ENCODE measurements around the gene PDE4C.

The PDE4C gene

DNA sequence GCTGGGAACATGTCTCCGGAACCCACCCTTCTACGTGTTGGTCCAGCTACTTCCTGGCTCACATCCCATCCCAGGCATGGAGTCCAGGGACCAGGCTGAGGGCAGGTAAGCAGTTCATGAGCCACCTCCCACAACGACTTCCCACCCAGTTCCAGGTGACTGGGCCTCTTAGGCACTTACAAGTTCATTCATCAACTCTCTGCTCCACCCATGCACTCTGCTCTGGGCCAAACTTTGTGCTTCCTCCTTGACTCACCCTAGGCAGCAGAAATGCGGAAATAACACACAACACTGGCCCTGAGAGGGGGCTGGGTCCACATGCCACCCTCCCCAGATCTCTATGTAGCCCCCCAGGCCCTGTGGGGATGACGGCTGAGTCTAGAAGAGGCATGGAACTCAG, 27.5 kb upstream of the PDE4C start:
- DNase-seq = no peak

DNA sequence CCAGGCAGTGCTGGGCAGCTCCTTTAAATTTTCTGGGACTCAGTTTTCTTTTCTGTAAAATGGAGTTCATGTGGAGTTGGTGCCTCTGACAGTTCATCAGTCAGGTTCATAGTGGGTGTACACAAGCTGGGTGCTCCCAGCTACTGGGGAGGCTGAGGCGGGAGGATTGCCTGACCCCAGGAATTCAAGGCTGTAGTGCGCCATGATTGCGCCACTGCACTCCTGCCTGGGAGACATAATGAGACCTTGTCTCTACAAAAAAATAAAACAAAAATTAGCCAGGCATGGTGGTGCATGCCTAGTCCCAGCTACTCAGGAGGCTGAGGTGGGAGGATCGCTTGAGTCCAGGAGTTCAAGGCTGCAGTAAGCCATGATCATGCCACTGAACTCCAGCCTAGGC, 26.9 kb upstream of the PDE4C start:
- DNase-seq = no peak

DNA sequence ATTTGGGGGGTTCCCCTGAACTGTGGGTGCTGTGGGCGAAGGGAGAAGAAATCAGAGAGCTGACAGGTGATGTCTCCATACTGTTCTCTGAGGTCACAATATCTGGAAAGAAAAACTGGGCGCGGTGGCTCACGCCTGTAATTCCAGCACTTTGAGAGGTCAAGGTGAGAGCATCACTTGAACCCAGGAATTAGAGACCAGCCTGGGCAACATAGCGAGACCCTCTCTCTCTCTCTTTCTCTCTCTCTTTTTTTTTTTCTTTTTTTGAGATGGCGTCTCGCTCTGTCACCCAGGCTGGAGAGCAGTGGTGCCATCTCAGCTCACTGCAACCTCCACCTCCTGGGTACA, 26.1 kb upstream of the PDE4C start:
- DNase-seq = no peak

DNA sequence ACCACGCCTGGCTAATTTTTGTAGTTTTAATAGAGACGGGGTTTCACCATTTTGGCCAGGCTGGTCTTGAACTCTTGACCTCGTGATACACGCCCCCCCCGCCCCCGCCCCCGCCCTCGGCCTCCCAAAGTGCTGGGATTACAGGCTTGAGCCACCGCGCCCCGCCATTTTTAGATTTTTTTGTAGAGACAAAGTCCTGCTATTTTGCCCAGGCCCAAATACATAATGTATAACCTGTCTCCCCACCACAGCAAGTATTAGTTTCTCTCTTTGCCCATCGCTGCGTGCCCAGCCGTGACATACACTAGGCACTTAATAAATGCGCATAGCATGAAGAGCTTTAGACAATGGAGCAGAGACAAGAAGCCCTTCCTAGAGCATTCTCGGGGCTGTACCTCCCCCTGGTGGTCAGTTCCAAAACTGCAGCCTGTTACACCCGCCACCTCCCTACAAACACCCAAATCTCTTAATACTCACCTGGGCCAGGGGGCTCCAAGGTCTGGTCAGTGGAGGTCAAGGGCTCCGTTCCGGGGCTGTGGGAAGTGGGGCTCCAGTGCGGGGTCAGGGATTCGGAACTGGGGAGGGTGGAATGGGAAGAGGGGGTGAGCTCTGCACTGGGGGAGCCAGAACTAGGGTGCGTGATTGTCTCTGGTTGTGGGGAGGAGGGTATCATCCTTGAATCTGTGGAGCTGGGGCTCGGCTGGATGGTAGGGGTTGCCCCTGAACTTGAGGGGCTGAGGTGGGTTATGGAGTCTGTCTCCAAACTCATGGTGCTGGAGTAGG, 25.5 kb upstream of the PDE4C start:
- DNase-seq = peak; percentile 85

DNA sequence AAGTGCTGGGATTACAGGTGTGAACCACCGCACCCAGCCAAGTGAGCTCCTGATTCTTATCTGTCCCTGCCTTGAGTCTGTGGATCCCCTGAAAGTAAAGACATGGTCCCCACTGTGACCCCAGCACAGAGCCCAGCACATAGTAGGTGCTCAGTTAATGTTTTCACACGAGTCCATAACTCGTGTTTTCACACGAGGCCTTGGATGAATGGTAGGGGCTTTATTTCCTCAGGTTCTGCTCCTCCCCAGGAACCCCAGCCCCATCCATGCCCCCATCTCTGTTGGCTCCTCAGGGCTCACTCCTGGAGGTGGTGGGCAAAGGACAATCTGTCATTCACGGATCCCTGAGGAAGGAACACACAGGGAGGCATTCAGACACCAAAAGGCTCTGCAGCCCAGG, 23.6 kb upstream of the PDE4C start:
- DNase-seq = no peak

DNA sequence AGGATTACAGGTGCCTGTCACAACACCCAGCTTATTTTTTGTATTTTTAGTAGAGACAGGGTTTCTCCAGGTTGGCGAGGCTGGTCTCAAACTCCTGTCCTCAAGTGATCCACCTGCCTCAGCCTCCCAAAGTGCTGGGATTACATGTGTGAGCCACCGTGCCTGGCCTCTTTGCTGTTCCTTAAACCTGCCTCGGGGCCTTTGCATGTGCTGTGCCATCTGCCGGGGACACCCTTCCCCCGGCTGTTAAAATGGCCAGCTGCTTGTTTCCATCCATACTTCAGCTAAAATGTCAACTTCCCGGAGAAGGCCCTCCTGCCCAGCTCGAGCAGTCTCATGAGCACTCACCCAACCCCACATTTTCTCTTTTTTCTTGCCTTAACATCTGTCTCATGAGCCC, 19.1 kb upstream of the PDE4C start:
- no peak for DNase-seq

DNA sequence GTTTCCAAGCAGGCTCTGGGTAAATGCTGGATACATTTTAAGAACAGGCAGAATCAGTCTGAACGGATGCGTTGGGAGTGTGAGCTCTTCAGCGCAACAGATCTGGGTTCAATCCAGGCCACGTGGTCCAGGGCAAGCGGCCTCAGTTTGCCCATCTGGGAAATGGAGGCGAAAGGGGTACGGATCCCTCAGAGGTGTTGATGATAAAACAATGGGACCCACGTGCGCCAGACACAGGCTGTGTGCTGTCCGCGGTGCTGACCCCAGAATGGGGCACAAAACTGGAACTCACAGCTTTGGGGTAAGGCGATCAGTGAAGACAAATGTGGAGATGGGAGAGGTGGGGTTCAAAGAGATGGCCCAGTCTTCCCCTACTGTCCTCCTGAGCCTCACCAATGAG, 13.1 kb upstream of the PDE4C start:
- DNase-seq = no peak

DNA sequence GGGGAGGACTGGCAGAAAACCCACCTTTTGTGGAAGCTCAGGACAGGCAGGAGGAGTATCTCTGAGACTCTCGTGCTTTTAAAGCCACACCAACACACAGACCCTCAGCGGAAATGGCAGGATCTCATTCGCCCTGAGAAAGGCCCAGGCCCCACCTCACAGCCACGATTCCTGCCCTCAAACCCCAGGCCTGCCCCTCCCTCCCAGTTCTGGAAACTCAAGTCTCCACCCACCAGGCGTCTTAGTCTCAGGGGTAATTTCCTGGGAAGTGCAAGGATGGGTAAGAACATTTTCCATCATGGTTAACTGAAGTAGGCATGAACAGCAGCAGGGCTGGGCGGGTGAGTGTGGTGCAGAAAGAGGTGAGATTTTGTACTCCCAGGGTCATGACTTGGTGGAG, 8.0 kb upstream of the PDE4C start:
- no peak for DNase-seq

DNA sequence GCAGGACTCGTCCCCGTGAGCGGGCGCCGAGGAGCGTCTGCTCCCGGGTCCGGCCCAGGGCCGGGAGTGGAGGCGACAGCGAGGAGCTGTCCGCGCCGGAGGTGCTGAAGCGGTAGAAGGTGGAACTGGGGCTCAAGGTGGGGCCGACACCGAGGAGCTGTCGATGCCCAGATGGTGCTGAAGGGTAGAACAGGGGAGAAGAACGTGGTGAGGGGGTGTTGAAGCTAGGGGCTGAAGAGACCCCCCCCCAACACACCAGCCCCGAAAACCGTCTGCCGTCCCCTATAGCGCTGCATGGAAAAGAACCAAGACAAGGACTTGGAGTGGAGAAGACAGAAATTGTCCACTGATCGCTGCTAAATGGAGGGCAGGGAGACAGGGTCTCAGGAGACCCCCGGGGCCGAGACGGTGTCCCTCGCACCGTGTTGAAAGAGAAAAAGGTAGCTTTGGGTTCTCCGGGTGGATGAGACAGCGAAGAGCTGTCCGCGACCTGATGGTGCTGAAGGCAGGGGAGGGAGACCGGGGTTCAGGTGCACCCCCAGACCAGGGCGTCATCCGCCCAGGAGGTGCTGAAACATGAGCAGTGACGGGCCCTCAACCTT, 7.1 kb upstream of the PDE4C start:
- peak; percentile 43 for DNase-seq

DNA sequence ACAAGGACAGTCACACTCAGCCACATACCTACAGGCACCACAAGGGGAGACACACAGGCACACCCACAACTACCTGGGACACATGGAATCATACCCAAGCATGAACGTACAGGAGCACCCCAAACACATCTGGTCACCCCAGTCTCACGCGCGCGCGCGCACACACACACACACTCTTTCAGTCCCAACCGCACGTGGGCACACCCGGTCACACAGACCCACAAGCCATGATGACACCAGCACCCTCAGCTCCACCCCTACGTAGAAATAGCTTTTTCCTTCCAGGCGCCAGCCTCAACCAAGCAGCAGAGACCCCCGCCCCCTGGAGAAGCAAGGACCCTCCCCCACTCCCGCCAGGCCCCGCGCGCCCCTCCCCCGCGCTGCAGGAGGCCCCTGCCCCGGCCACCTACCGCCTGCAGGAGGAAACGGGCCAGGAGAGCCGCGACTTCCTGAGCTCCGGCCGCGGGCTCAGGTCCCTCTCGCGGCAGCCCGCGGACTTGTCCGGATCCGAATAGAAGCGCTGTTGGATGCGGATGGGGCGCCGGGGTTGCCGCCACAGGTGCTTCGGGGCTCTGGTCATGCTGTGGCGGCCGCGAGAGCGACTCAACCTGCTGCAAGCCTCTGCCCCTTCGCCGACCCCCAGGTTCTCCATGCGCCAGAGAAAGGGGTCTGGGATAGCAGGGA, 6.4 kb upstream of the PDE4C start:
- DNase-seq = no peak

DNA sequence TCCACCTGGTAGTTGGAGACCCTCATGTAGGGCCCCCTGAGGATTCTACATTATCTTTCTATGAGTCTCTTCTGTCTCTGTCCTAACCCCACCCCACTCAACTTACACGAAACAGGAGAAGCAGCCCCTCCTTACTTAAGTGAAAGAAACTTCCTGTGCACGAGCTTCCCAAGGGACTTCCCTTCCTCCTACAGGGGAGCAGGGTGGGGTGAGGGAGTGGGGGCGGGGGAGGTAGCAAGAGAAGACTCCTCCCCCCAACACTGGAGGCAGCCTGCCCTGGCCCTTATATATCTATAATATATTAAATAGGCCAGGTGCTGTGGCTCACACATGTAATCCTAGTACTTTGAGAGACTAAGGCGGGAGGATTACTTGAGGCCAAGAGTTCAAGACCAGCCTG, 5.5 kb upstream of the PDE4C start:
- no peak for DNase-seq

DNA sequence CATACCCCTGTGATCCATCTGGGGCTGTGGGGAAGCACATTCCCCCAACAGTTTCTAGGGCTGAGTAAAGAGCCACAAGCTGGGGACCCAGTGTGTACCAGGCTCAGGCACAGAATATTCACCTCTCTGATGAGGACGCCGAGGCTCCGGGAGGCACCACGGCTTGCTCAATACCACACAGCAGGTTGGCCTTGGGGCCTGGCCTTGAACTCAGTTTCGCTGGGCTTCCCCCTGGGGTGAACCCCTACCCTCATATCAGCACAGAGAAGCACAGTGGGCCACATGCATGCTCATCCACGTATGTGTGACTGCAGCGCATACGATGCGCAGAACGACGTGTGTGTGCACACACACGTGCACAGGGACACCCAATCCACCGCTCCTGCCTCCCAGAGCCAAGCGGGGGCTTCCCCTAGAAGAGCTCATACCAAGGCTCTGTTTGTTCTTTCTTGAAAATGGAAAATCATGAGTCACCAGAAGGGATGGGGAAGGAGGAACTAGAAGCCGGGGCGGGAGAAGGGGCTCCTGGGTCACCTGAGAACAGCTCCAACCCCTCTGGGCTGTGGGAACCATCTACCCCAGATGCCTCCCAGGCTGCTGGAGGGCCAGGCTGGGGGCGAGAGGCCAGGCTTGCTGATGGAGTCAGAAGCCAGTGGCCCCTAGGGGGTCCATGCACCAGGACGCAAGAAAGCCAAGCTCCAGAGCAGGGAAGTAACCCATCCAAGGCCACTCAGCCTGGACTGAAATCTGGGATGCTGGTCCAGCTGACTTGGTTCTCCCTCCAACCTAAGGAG, 4.9 kb upstream of the PDE4C start:
- DNase-seq = no peak

DNA sequence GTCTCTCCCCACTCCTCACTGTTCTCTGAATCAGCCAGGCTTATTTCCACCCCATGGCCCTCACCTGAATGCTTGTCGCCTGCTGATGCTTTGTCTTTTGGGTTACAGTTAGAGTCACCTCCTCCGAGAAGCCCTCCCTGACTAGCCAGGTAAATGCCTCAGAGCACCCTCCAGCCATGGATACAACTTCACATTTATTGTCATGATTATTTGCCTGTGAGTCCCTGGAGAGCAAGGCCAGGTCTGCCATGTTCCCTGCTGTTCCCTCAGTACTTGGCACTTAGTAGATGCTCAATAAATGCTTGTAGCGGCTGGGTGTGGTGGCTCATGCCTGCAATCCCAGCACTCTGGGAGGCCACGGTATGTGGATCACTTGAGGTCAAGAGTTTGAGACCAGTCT, 3.7 kb upstream of the PDE4C start:
- no peak for DNase-seq

DNA sequence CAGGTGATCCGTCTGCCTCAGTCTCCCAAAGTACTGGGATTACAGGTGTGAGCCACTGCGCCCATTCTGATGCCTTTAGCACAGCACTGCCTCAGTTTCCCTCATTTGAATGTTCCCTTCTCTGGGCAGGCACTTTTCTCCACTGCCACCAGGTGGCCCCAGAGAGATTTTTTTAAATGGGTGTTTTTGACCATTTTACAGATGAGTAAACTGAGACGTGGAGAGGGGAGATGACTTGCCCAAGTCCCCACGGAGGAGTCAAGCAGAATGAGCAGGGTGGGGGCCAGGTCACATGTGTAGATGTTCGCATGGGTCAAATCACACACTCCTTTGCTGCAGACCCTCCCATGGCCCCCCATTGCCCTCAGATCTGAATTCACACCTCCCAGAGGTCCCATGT, 3.2 kb upstream of the PDE4C start:
- no peak for DNase-seq

DNA sequence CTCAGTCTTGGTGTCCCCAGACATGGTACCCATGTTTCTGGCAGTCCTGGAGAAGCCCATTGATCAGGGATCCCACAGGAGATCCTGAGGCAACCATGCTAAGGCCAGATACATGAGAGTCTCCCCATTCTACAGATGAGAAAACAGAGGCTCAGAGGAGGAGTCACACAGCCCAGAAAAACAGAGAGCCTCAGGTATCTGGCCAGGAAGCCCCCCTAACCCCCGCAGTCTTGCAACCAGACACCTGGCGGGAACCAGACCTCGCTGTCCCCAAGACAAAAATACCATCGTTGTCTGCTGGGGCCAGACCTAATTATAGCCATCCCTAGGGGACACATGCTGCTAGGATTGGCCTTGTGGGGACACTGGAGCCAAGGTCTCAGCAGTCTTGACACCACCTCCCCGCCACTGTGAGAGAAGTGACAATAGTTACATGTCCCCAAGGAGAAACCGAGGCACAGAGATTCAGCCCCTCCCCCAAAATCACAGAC, 1.6 kb upstream of the PDE4C start:
- DNase-seq = no peak

DNA sequence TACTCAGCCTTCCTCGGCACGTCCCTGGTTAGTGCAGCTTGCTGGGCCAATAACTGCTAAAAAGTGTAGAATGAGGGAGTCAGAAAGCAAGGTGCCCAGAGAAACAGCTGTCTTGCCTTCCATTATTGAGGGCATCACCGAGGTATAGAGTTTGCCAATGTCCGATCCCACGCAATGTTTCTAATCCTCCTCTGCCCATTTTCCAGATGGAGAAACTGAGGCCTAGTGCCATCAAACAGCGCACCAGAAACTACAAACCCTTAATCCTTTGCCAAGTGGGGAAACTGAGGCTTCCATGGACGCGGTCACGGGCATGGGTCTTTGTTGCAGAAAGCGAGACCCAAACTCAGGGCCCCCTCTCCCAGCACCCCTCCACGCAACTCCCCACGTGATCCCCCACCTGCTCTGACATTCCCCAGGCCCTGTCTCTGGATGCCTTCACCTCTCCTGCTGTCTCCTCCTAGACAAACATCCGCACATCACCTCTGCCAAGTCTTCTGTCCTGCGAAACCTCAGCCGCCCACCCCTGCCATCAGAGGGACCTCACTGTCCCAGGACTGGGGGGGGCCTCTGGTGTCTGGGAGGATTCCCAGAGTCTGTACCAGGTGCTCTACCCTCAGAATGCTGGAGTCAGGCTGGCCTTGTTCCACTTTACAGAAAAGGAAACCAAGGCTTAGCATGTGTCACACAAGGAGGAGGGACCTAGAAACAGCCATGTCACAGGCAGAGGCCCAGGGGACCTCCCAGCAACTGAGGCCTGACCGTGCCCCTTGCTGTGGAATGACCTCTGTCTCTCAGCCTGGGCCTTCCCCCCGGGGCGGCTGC, 930 bp upstream of the PDE4C start:
- DNase-seq = no peak

DNA sequence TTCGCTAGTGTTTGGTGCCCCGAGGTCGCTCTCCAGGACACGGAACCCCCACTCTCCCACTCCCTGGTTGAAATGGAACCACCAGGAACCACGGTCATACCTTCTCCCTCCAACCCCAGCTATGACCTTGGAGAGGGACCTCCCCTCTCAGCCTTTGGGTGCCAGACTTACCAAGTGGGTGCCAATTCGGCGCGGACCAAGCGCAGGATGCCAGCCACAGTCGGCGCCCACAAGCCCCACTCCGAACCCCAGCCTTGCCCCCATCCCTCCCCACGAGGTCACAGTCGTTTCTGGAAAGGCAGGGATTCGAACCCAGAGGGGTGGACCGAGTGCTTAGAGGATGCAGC, 910 bp downstream of the PDE4C start:
- DNase-seq = no peak

DNA sequence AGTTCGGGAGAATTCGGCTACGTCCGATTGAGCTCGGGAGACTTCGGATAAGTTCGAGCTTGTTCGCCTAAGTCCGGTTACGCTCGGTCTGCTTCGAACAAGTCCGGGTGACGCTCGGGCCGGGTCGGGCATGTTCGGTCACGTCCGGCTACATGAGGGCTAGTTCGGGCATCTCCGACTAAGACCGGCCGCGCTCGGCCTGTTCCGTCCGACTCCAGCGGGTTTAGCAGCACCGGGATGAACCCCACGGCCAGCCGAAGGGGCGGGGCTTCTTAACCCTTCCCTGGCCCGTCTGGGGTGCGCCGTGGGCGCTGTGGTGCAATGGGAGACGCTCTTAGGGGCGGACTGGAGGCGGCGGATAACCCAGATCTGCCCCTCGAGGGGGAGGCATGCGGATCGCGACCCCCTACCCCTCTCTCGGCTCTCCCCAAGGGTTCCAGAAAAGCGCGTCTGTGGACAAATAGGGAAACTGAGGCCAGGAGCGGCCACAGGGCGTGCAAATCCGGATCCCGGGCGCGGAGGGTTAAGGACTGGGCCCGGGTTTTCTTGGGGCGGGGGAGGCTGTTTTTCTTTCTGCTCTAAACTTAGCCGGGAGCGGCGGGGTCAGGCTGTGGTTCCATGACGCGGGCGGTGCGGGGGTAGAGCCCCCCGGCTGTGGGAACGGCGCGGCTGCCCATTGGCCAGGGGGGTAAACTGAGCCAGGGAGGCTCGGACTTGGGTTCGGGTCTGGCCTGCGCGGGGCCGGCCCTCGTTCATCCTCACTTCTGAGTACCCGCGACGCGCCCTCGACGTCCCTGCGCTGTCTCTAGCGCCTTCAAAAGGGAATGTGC, 1.5 kb downstream of the PDE4C start:
- DNase-seq = peak; percentile 89

DNA sequence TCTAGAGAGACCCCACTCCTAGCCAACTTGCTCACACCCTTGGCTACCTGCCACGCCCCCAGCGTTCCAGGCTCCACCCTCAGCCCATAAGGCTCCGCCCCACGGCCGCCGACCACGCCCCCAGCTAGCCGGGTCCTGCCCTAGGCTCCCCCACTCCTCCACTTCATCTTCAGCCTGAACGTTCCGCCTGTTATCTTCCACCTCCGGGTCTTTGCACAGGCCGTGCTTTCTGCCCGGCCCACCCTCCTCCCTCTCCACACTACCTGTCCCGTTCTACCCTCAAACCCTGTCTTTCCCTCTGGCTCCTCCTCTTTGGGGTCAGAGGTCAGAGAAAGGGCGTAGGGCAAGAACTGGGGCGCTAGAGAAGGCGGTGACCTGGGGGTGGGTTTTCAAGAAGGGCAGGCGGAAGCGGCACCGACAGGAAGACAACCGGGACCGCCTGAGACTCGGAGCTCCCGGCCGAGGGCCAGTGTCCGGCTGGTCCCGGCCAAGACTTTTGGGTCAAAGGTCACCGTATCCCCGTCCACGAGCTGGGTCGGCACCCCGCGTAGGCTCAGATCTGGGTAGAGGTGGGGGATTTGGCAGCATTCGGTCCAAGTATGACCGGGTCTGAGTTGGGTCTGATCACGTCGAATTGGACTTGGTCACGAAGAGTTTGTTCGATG, 2.2 kb downstream of the PDE4C start:
- DNase-seq = peak; percentile 19

DNA sequence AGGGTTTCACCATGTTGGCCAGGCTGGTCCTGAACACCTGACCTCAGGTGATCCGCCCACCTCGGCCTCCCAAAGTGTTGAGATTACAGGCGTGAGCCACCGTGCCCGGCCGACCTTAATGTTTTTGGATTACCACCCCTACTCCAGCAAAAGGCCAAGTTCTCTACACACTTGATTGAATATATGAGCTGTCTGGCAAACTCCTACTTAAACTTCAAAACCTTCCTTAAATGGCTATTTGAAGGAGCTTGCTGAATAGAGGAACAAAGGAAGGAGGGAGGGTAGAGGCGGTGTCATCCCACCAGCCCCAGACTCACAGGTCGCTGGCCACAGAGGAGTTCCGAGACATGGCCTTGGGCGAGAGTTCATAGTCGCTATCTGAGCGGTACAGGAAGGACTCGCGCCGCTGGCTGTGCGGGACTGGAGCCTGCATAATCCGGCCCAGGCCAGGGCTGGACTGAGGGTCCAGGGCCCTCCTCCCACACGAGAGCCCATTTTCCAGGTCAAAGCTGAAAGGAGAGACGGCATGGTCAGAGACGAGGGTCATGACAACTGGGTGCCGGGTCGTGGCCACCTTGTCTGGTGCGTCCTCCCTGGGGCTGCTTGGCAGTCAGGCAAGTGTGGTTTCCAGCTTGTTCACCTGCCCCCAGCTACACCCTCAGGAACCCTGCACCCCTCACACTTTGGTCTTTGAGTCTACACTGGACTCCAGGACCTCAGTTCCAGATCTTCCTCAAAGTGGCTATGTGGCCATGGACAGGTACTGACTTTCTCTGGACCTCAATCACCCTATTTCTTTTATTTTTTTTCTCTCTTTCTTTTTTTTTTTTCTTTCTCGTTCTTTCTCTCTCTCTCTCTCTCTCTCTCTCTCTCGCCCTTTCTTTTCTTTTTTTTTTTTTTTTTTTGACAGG, 4.2 kb downstream of the PDE4C start:
- DNase-seq = no peak
